ENCODE measurements around the gene IRX1. TPM values are rescaled to one million over a fixed set of nuclear protein-coding genes. Genes with fewer than 3 reads are reported as not detected.

The IRX1 gene
- total RNA-seq, 3 donors from 2014 or later: not detected

DNA sequence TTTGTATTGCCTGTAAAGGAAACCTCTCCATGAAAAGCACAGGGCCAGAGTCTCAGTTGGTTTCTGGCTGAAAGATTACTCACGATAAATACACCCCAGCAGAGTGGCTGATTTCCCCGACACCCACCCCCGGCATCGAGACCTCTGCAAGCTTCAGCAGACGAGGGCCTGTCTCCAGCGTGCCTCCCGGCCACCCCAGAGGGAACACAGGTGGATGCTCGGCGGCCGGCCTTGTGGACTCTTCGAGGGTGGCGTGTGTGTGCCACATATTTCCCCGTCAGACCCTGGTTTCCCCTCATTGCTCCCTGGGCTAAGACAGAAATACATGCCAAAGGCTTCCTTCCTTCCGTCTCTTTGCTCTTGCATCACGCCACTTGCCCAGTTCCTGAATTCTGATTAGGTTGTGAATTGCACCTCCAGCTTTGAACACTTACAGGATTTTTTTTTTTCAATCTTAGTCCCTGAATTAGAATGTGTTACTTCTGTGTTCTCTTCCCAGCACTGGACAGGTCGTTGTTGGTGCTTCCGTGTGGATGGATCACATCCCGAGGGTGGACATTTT, 13.6 kb downstream of the IRX1 start:
- ATAC-seq (no peak), DNase-seq (no peak)
- H3K36me3 ChIP-seq (ENCODE audit: low read depth): no peaks in the 10 kb centered on the region
- H3K9me3 ChIP-seq: no peaks in the 10 kb centered on the region
- no peak for TF ChIP-seq CTCF (IDR thresholded peaks at IDR 0.05)
- H3K4me1 ChIP-seq (ENCODE audit: low read depth): no peaks in the 10 kb centered on the region
- H3K4me3 ChIP-seq: no peak overlapping the region
- intact Hi-C loops (cut with DNase I, micrococcal nuclease): no loop called here

- no peaks in the 10 kb centered on the region for H3K36me3 ChIP-seq (ENCODE audit: low read depth)
- intact Hi-C loops (cut with DNase I, micrococcal nuclease): no loop called here
- DNase-seq: no peak
Measured at GRCh38 chr5:3612591-3613042, 17.0 kb downstream of the IRX1 start.

GRCh38 chr5:3613726-3614125, 18.1 kb downstream of the IRX1 start:
- no peak for DNase-seq
- no peak for ATAC-seq
- H3K36me3 ChIP-seq (ENCODE audit: low read depth): no peaks in the 10 kb centered on the region
- H3K9me3 ChIP-seq: no peaks in the 10 kb centered on the region
- intact Hi-C loops (cut with DNase I, micrococcal nuclease): no loop called here
- TF ChIP-seq CTCF (IDR thresholded peaks at IDR 0.05): no peak
- H3K4me3 ChIP-seq: no peak overlapping the region
- no peaks in the 10 kb centered on the region for H3K4me1 ChIP-seq (ENCODE audit: low read depth)

More at GRCh38 chr5:3612591-3613042, 17.0 kb downstream of the IRX1 start:
- no peaks in the 10 kb centered on the region for H3K4me1 ChIP-seq (ENCODE audit: low read depth)
- no peak for TF ChIP-seq CTCF (IDR thresholded peaks at IDR 0.05)
- no peak for ATAC-seq
- H3K4me3 ChIP-seq: no peak overlapping the region
- H3K9me3 ChIP-seq: no peaks in the 10 kb centered on the region

- no peak for TF ChIP-seq CTCF (IDR thresholded peaks at IDR 0.05)
- no peaks in the 10 kb centered on the region for H3K4me1 ChIP-seq (ENCODE audit: low read depth)
- H3K36me3 ChIP-seq (ENCODE audit: low read depth): no peaks in the 10 kb centered on the region
- ATAC-seq (no peak), DNase-seq (no peak)
- intact Hi-C loops (cut with DNase I, micrococcal nuclease): no loop called here
- H3K4me3 ChIP-seq: no peak overlapping the region
- no peaks in the 10 kb centered on the region for H3K9me3 ChIP-seq
Measured at GRCh38 chr5:3615217-3615616, 19.6 kb downstream of the IRX1 start.

DNA sequence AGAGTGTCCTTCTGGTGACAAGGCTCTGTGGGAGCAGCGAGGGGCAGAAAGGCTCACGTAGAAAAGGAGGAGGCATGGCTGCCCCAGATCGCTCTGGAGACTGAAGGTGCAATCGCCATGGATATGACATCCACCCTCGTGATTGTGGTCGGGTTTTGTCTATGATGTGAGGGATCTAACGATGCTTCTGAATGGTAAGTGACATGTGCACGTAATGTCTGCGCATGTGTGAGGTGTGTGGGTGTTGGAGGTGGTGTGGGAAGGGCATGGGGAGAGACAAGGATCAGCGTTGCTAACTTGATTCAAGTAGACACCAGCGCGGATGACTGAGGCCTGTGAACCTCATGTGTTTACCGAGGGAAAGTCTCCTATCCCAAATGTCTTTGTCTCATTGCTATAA, 20.2 kb downstream of the IRX1 start:
- ATAC-seq: no peak
- H3K4me1 ChIP-seq (ENCODE audit: low read depth): no peaks in the 10 kb centered on the region
- H3K36me3 ChIP-seq (ENCODE audit: low read depth): no peaks in the 10 kb centered on the region
- intact Hi-C loops (cut with DNase I, micrococcal nuclease): no loop called here
- H3K4me3 ChIP-seq: no peak overlapping the region
- TF ChIP-seq CTCF (IDR thresholded peaks at IDR 0.05): no peak
- H3K9me3 ChIP-seq: no peaks in the 10 kb centered on the region
- no peak for DNase-seq

DNA sequence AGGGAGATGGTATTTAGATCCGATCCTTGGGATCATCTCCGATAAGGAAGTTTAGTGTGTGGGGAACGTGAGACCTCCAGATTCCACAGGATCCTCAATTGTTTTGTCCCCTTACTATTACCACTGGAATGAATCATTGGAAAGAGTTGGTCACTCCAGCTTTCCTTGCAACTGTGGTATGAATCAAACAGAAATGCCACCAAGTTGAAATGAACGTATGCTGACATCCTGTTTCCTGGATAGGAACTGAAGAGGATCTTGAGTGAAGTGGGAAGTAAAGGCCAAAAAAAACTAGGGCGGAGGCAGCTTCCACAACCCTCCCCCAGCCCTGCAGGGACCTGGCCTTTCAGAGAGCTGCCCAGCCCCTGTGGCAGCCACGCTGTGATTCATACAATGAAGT, 23.9 kb downstream of the IRX1 start:
- no peaks in the 10 kb centered on the region for H3K36me3 ChIP-seq (ENCODE audit: low read depth)
- intact Hi-C loops (cut with DNase I, micrococcal nuclease): no loop called here
- ATAC-seq (no peak), DNase-seq (no peak)
- TF ChIP-seq CTCF (IDR thresholded peaks at IDR 0.05): no peak
- H3K4me1 ChIP-seq (ENCODE audit: low read depth): no peaks in the 10 kb centered on the region
- no peak overlapping the region for H3K4me3 ChIP-seq
- no peaks in the 10 kb centered on the region for H3K9me3 ChIP-seq
